Endothelial cell of umbilical vein (primary cell): ENCODE measurements around the gene RBMS3. TPM values are rescaled to one million over a fixed set of nuclear protein-coding genes. Genes with fewer than 3 reads are reported as not detected.

Experiments used
- BruUV-seq: library from RNA; stranded (reverse); fragments of 400-500 nt; replicated peaks from 2 replicates; lab custom pipeline; 2021; lab: Mats Ljungman, UMichigan
- CTCF ChIA-PET: fragments of 300-600, 350-600 bp; sonication (Branson Sonifier 250); formaldehyde crosslinking; loops from one replicate; lab custom pipeline; 2021; ENCODE audit warnings: antibody characterized with exemption, inconsistent platforms; lab: Charles Lee
- POLR2A ChIA-PET: fragments of 300-600, 350-600 bp; sonication (Branson Sonifier 250); formaldehyde crosslinking; loops from one replicate; lab custom pipeline; 2021; ENCODE audit warnings: antibody characterized with exemption, inconsistent platforms; lab: Charles Lee
- DNase-seq: peaks from one replicate; pipeline ENCODE4 v3.0.0-alpha.2; 2011; ENCODE audit warnings: low read depth, low spot score
- FAIRE-seq: peaks from 2 replicates; lab custom pipeline; 2011; peaks lifted over from hg19 to GRCh38; lab: Jason Lieb, UNC
- H2AFZ ChIP-seq: 2 replicates; pipeline ENCODE4 v1.6.0; 2012; ENCODE audit warnings: low read depth, low read length, control low read depth, inconsistent platforms
- H3K27ac ChIP-seq: 2 replicates; pipeline ENCODE4 v1.5.1; 2011; ENCODE audit warnings: low read depth, mild to moderate bottlenecking, control low read depth, low read length, moderate library complexity; ENCODE audit not compliant: insufficient read depth
- H3K27me3 ChIP-seq, 2 experiments: 2 replicates each; pipeline versions ENCODE4 v1.6.0 to v1.6.1; 2011; ENCODE audit warnings: low read length in 2 of 2, mixed read lengths in 1 of 2; ENCODE audit not compliant: control insufficient read depth in 2 of 2, insufficient read depth in 2 of 2
- H3K36me3 ChIP-seq, 2 experiments: 2 replicates in 1 of 2; 3 replicates in 1 of 2; pipeline ENCODE4 v1.5.1; 2011; ENCODE audit warnings: low read length in 2 of 2, mild to moderate bottlenecking in 1 of 2, moderate library complexity in 1 of 2; ENCODE audit not compliant: control insufficient read depth in 2 of 2, insufficient read depth in 2 of 2; ENCODE audit errors: extremely low read depth in 1 of 2
- H3K4me1 ChIP-seq: 3 replicates; pipeline ENCODE4 v1.5.1; 2011; ENCODE audit warnings: mild to moderate bottlenecking, low read length; ENCODE audit not compliant: control insufficient read depth, insufficient read depth; ENCODE audit errors: extremely low read depth
- H3K4me2 ChIP-seq: 2 replicates; pipeline ENCODE4 v1.6.1; 2011; ENCODE audit warnings: low read length, control low read depth, mixed read lengths; ENCODE audit not compliant: insufficient read depth
- H3K4me3 ChIP-seq, 3 experiments: fragments of 200-600 bp in 1 of 3; sonication (generic), shearing (Covaris generic) in 1 of 3; replicated peaks in 1 of 3; 2 replicates each; pipeline ENCODE4 v1.5.1; 2011 to 2016; ENCODE audit warnings: control low read depth in 3 of 3, low read length in 3 of 3, mild to moderate bottlenecking in 2 of 3, inconsistent platforms in 1 of 3, low read depth in 1 of 3, moderate library complexity in 1 of 3; ENCODE audit not compliant: insufficient read depth in 1 of 3
- H3K79me2 ChIP-seq: 2 replicates; pipeline ENCODE4 v1.6.0; 2012; ENCODE audit warnings: low read length, inconsistent platforms; ENCODE audit not compliant: control insufficient read depth, insufficient read depth
- H3K9ac ChIP-seq: replicated peaks from 2 replicates; pipeline ENCODE3; 2011; ENCODE audit warnings: low read length, control low read depth; ENCODE audit not compliant: insufficient read depth; ENCODE audit errors: extremely low read depth
- H3K9me1 ChIP-seq: replicated peaks from 3 replicates; pipeline ENCODE4 v1.6.0; 2011; ENCODE audit warnings: mild to moderate bottlenecking, low read length; ENCODE audit not compliant: control insufficient read depth, insufficient read depth; ENCODE audit errors: extremely low read depth
- H3K9me3 ChIP-seq: replicated peaks from 2 replicates; pipeline ENCODE4 v1.5.1; 2012; ENCODE audit warnings: low read length, inconsistent platforms; ENCODE audit not compliant: control insufficient read depth, insufficient read depth
- H4K20me1 ChIP-seq: replicated peaks from 2 replicates; pipeline ENCODE3; 2011; ENCODE audit warnings: mild to moderate bottlenecking, low read length; ENCODE audit not compliant: control insufficient read depth, insufficient read depth; ENCODE audit errors: extremely low read depth
- EZH2 ChIP-seq: IDR thresholded peaks from 2 replicates; pipeline ENCODE4 v1.6.1; 2012; ENCODE audit warnings: borderline replicate concordance, low read depth, mild to moderate bottlenecking, moderate library complexity, low read length, inconsistent platforms; ENCODE audit not compliant: severe bottlenecking
- FOS ChIP-seq: IDR thresholded peaks from 2 replicates; pipeline ENCODE4 v1.6.1; 2011; ENCODE audit warnings: mild to moderate bottlenecking, low read length, moderate library complexity, borderline replicate concordance; ENCODE audit not compliant: insufficient read depth
- GATA2 ChIP-seq: IDR thresholded peaks from 2 replicates; pipeline ENCODE4 v1.7.0; 2011; ENCODE audit warnings: low read depth, mild to moderate bottlenecking, moderate library complexity, mixed read lengths, low read length; ENCODE audit not compliant: insufficient read length, insufficient read depth
- JUN ChIP-seq: IDR thresholded peaks from 2 replicates; pipeline ENCODE4 v1.6.1; 2011; ENCODE audit warnings: borderline replicate concordance, low read depth; ENCODE audit not compliant: insufficient read length, insufficient read depth
- MYC ChIP-seq: IDR thresholded peaks from one replicate; pipeline ENCODE4 v1.6.1; 2011; ENCODE audit warnings: mild to moderate bottlenecking, low read depth, low read length
- POLR2A ChIP-seq: IDR thresholded peaks from 2 replicates; pipeline ENCODE4 v1.6.1; 2012; ENCODE audit warnings: low read depth, mild to moderate bottlenecking, control low read depth, low read length
- POLR2AphosphoS5 ChIP-seq: IDR thresholded peaks from 2 replicates; pipeline ENCODE4 v1.6.1; 2012; ENCODE audit warnings: low read depth, mild to moderate bottlenecking, control low read depth, low read length, moderate library complexity; ENCODE audit not compliant: insufficient read depth
- dilution Hi-C: fragments of 300-500 bp; cut with MboI; formaldehyde crosslinking; loops from one replicate; pipeline ENCODE4 v1.15.0; 2019; ENCODE audit warnings: low sequenced_read_pairs; ENCODE audit not compliant: extremely low pct_ligation_motif_present
- intact Hi-C: fragments of 100-400 bp; cut with micrococcal nuclease; formaldehyde crosslinking; loops from one replicate; pipeline ENCODE4 v1.10.0; 2022
- polyA plus RNA-seq, 4 experiments: library from polyadenylated mRNA; depleted of rRNA in 3 of 4; stranded (reverse) in 3 of 4; unstranded in 1 of 4; fragments of >200 nt; gene quantifications; 2 replicates each; pipeline versions ENCODE4 v1.2.1 to v1.2.3, GENCODE V29; 2011 to 2012; ENCODE audit warnings: missing spikeins in 1 of 4
- total RNA-seq: library from RNA; stranded (reverse); gene quantifications from 2 replicates; pipeline ENCODE4 v1.2.3, GENCODE V29; 2021
- TF ChIP-seq, protein P1 (sequence below): IDR thresholded peaks from 2 replicates; pipeline ENCODE4 v1.6.1; 2011; ENCODE audit not compliant: insufficient read depth, insufficient read length
- TF ChIP-seq, protein P2 (sequence below), 2 donors: IDR thresholded peaks; 1 replicate in 1 of 2; 2 replicates in 1 of 2; pipeline ENCODE4 v1.5.1; 2011; ENCODE audit warnings: low read length in 2 of 2, mild to moderate bottlenecking in 2 of 2, moderate library complexity in 2 of 2, control low read depth in 1 of 2, inconsistent platforms in 1 of 2, low read depth in 1 of 2; ENCODE audit not compliant: insufficient read depth in 1 of 2; ENCODE audit errors: extremely low read depth in 1 of 2

RBMS3 gene
- total and polyA plus RNA-seq, 2 donors (not counting 3 experiments of a cell fraction or from before 2014, with no cell fraction given): 13.6 to 42.3 TPM

DNA sequence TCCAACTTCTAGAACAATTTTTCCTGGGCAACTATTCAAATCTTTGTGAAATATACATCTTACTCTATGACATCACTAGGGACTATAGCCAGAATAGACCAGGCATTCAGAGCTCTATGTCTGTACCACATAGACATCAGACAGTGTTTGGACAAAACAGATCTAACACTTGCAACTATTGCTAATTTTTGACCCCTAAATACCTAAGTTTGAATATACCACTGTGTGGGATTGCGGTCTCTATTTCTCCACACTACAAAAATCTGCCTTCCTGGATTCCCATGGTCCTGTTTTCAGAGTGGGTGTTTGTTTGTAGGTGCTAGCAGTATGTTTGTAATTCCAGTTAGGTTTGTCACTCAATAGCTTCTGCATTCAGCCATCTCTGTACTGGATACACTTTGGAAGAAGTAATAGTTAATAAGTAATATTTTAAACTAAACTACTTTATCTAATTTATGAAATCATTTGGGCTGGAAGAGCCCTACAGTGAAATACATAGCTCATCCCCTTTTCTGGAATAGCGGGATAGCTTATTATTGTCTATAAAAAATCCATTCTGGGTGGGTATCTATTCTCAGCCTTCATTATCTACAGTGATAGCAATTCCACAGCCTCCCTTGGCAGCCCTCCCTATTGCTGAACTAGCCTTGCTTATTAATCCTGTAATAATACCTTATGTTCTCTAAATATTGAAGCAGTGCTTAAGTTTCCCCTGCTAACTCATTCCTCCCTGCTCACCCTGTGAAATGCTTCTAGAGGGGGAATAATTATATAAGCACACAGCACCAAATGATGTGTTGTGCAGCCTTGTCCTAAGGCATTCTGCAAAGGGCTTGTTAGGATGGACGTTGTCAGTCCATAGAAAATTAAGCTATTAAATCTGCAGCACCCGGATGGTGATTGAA lies 49.4 kb downstream of the RBMS3 start:
- dilution Hi-C loops: no loop called here
- Histone ChIP-seq H3K27me3 (no peaks in the 10 kb centered on the region), H3K9me3 (no peaks in the 10 kb centered on the region), H3K9ac (no peak overlapping the region), H3K36me3 (no peaks in the 10 kb centered on the region), H4K20me1 (no peaks in the 10 kb centered on the region), H3K4me3 (no peak overlapping the region), H3K9me1 (no peaks in the 10 kb centered on the region), H3K79me2 (peaks cover 59% of the 10 kb centered on the region), H3K4me1 (peaks cover 30% of the 10 kb centered on the region), H2AFZ (no peak overlapping the region), H3K27ac (no peak overlapping the region), H3K4me2 (no peak overlapping the region)
- no TSS peak for BruUV-seq
- no peak for FAIRE-seq
- intact Hi-C loops: no loop called here
- no peak for DNase-seq
- ChIA-PET POLR2A (no interaction called here), CTCF (interaction anchor here (0.8 to 1.7 kb wide), 3 partner anchors 12 to 414 kb away, joined by 3 to 5 read pairs (median 3); no protein-coding TSS in a partner anchor)
- TF ChIP-seq, protein P1, sequence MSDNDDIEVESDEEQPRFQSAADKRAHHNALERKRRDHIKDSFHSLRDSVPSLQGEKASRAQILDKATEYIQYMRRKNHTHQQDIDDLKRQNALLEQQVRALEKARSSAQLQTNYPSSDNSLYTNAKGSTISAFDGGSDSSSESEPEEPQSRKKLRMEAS: no peak
- TF ChIP-seq, protein P2, sequence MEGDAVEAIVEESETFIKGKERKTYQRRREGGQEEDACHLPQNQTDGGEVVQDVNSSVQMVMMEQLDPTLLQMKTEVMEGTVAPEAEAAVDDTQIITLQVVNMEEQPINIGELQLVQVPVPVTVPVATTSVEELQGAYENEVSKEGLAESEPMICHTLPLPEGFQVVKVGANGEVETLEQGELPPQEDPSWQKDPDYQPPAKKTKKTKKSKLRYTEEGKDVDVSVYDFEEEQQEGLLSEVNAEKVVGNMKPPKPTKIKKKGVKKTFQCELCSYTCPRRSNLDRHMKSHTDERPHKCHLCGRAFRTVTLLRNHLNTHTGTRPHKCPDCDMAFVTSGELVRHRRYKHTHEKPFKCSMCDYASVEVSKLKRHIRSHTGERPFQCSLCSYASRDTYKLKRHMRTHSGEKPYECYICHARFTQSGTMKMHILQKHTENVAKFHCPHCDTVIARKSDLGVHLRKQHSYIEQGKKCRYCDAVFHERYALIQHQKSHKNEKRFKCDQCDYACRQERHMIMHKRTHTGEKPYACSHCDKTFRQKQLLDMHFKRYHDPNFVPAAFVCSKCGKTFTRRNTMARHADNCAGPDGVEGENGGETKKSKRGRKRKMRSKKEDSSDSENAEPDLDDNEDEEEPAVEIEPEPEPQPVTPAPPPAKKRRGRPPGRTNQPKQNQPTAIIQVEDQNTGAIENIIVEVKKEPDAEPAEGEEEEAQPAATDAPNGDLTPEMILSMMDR (IDR thresholded peaks at IDR 0.05; ENCODE audit: extremely low read depth in 1 of 2, insufficient read depth in 1 of 2, low read depth in 1 of 2, low read length in 2 of 2): no peak
- TF ChIP-seq GATA2 (no peak), MYC (no peak), EZH2 (no peak), POLR2AphosphoS5 (no peak), POLR2A (no peak), JUN (no peak), FOS (no peak)
